ENCODE measurements around the gene SKP2. TPM values are rescaled to one million over a fixed set of nuclear protein-coding genes. Genes with fewer than 3 reads are reported as not detected.

SKP2 gene
- total and polyA plus RNA-seq, 4 donors: 4.6 to 28.2 (median 15.4) TPM

DNA sequence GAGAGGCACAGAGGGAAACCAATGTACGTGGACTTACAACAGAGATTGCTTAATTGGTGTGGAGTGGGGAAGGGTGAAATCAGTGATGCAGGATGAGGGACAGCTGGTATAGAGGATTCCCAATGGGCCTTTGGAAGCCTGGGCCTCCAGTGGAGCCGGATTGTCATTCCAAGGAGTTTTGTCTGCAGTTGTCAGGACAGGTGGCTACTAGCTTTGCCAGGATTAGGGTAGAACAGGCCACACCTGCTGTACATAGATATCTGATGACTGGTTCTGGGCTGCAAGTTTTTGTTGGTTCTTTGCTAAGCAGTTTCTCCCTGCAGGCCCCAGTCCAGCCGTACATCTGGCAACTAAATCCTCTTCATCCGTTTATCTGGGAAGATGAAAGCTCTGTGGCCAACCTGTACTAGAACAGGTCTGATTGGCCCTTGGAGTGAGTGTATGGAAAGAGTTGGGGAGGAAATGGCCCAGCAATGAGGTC is 4.2 kb downstream of the SKP2 start:
- Histone ChIP-seq H3K9ac (ENCODE audit: low read depth in 1 of 2, low read length in 2 of 2) (no peak overlapping the region), H3K9me3 (ENCODE audit: control insufficient read depth in 4 of 4, low read length in 3 of 4) (no peaks in the 10 kb centered on the region), H3K4me3 (ENCODE audit: low read depth in 1 of 3, low read length in 3 of 3) (no peak overlapping the region), H3K4me1 (ENCODE audit: control insufficient read depth in 4 of 4, insufficient read depth in 4 of 4, low read length in 3 of 4) (peaks cover 6 to 43% (median 37%) of the 10 kb centered on the region in 4 donors), H3K36me3 (ENCODE audit: control insufficient read depth in 4 of 4, insufficient read depth in 3 of 4, low read depth in 1 of 4, low read length in 3 of 4) (peaks cover 0 to 6% (median 4%) of the 10 kb centered on the region in 4 donors), H3K27me3 (ENCODE audit: control insufficient read depth in 4 of 4, insufficient read depth in 4 of 4, low read length in 3 of 4) (no peaks in the 10 kb centered on the region), H3K27ac (ENCODE audit: low read depth in 1 of 2, low read length in 2 of 2) (no peak overlapping the region)
- TF ChIP-seq HNF4G (IDR thresholded peaks at IDR 0.05) (no peak), HNF4A (conservative IDR thresholded peaks at IDR 0.05) (no peak), EGR1 (IDR thresholded peaks at IDR 0.05; ENCODE audit: low read depth in 2 of 2) (no peak), CTCF (IDR thresholded peaks at IDR 0.05; ENCODE audit: low read depth, low read length, missing input control) (no peak), YY1 (IDR thresholded peaks at IDR 0.05) (no peak)
- DNase-seq (ENCODE audit: low spot score): no peak
- 88% methylated on average over 4 of the region's 4 CpGs for WGBS

GRCh38 chr5:36156619-36157018 is 4.7 kb downstream of the SKP2 start:
- peaks cover 0 to 6% (median 4%) of the 10 kb centered on the region in 4 donors for H3K36me3 ChIP-seq (ENCODE audit: control insufficient read depth in 4 of 4, insufficient read depth in 3 of 4, low read depth in 1 of 4, low read length in 3 of 4)
- WGBS: 83% methylated on average over 1 of the region's 1 CpG
- H3K27ac ChIP-seq (ENCODE audit: low read depth in 1 of 2, low read length in 2 of 2): no peak overlapping the region
- H3K9me3 ChIP-seq (ENCODE audit: control insufficient read depth in 4 of 4, low read length in 3 of 4): no peaks in the 10 kb centered on the region
- H3K4me3 ChIP-seq (ENCODE audit: low read depth in 1 of 3, low read length in 3 of 3): no peak overlapping the region
- H3K9ac ChIP-seq (ENCODE audit: low read depth in 1 of 2, low read length in 2 of 2): no peak overlapping the region
- DNase-seq (ENCODE audit: low spot score): no peak
- no peaks in the 10 kb centered on the region for H3K27me3 ChIP-seq (ENCODE audit: control insufficient read depth in 4 of 4, insufficient read depth in 4 of 4, low read length in 3 of 4)
- peaks cover 6 to 45% (median 37%) of the 10 kb centered on the region in 4 donors for H3K4me1 ChIP-seq (ENCODE audit: control insufficient read depth in 4 of 4, insufficient read depth in 4 of 4, low read length in 3 of 4)
- TF ChIP-seq SP1 (IDR thresholded peaks at IDR 0.05) (no peak), RAD21 (IDR thresholded peaks at IDR 0.05) (no peak), CTCF (IDR thresholded peaks at IDR 0.05; ENCODE audit: low read depth, low read length, missing input control) (no peak)

- H3K4me1 ChIP-seq (ENCODE audit: control insufficient read depth in 4 of 4, insufficient read depth in 4 of 4, low read length in 3 of 4): peaks cover 6 to 37% (median 31%) of the 10 kb centered on the region in 4 donors
- no peak overlapping the region for H3K27ac ChIP-seq (ENCODE audit: low read depth in 1 of 2, low read length in 2 of 2)
- peaks cover 0 to 13% (median 8%) of the 10 kb centered on the region in 4 donors for H3K36me3 ChIP-seq (ENCODE audit: control insufficient read depth in 4 of 4, insufficient read depth in 3 of 4, low read depth in 1 of 4, low read length in 3 of 4)
- H3K9me3 ChIP-seq (ENCODE audit: control insufficient read depth in 4 of 4, low read length in 3 of 4): no peaks in the 10 kb centered on the region
- H3K27me3 ChIP-seq (ENCODE audit: control insufficient read depth in 4 of 4, insufficient read depth in 4 of 4, low read length in 3 of 4): no peaks in the 10 kb centered on the region
- no peak for DNase-seq (ENCODE audit: low spot score)
- WGBS: 73% methylated on average over 2 of the region's 2 CpGs
- H3K9ac ChIP-seq (ENCODE audit: low read depth in 1 of 2, low read length in 2 of 2): no peak overlapping the region
- TF ChIP-seq JUND (IDR thresholded peaks at IDR 0.05) (no peak), CTCF (IDR thresholded peaks at IDR 0.05; ENCODE audit: low read depth, low read length, missing input control) (no peak), FOXA1 (IDR thresholded peaks at IDR 0.05) (no peak), TAF1 (conservative IDR thresholded peaks at IDR 0.05) (no peak), FOXA2 (IDR thresholded peaks at IDR 0.05) (no peak), RXRA (IDR thresholded peaks at IDR 0.05) (no peak)
- TF ChIP-seq, protein P1, sequence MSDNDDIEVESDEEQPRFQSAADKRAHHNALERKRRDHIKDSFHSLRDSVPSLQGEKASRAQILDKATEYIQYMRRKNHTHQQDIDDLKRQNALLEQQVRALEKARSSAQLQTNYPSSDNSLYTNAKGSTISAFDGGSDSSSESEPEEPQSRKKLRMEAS (IDR thresholded peaks at IDR 0.05): no peak
- H3K4me3 ChIP-seq (ENCODE audit: low read depth in 1 of 3, low read length in 3 of 3): no peak overlapping the region
Measured at GRCh38 chr5:36158144-36158543, 6.2 kb downstream of the SKP2 start.
